ENCODE measurements around the gene DOK5. TPM values are rescaled to one million over a fixed set of nuclear protein-coding genes. Genes with fewer than 3 reads are reported as not detected.

Gene DOK5
- total and polyA plus RNA-seq, 2 donors (not counting 3 experiments of a cell fraction or from before 2014, with no cell fraction given) = 3.5 to 14.2 TPM

DNA sequence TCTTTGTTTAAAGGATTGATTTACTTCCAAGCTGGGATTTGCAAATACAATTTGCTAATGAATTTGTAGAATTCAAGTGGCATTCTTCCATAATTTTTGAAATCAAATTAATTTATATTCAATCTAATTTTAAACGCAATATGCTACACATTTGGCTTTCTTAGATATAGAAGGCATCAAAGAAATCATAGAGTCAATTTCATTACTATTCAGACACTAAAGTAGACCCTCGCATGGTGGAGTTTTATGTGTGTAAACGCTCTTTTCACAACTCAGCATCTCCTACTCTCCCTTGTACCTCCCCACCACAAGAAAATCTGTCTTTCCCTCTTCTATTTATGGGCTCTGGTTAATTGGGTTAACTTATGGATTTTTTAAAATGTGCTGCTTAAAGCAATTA is 144.3 kb downstream of the DOK5 start:
- Histone ChIP-seq H3K27ac (ENCODE audit: insufficient read depth, low read depth, low read length) (no peak overlapping the region), H3K9me1 (replicated peaks; ENCODE audit: control insufficient read depth, extremely low read depth, insufficient read depth, low read length) (no peaks in the 10 kb centered on the region), H3K9ac (replicated peaks; ENCODE audit: extremely low read depth, insufficient read depth, low read length) (no peak overlapping the region), H3K4me2 (ENCODE audit: insufficient read depth, low read length) (no peak overlapping the region), H4K20me1 (replicated peaks; ENCODE audit: control insufficient read depth, extremely low read depth, insufficient read depth, low read length) (no peaks in the 10 kb centered on the region), H3K27me3 (ENCODE audit: control insufficient read depth in 2 of 2, insufficient read depth in 2 of 2, low read length in 2 of 2) (no peaks in the 10 kb centered on the region), H3K36me3 (ENCODE audit: control insufficient read depth in 2 of 2, extremely low read depth in 1 of 2, insufficient read depth in 2 of 2, low read length in 2 of 2) (no peaks in the 10 kb centered on the region), H3K4me3 (replicated peaks in 1 of 3; ENCODE audit: insufficient read depth in 1 of 3, low read depth in 1 of 3, low read length in 3 of 3) (no peak overlapping the region), H2AFZ (ENCODE audit: low read depth, low read length) (no peak overlapping the region), H3K79me2 (ENCODE audit: control insufficient read depth, insufficient read depth, low read length) (no peaks in the 10 kb centered on the region), H3K4me1 (ENCODE audit: control insufficient read depth, extremely low read depth, insufficient read depth, low read length) (no peaks in the 10 kb centered on the region), H3K9me3 (replicated peaks; ENCODE audit: control insufficient read depth, insufficient read depth, low read length) (no peaks in the 10 kb centered on the region)
- no peak for TF ChIP-seq JUN (IDR thresholded peaks at IDR 0.05; ENCODE audit: borderline replicate concordance, insufficient read depth, insufficient read length, low read depth)
- no peak for TF ChIP-seq POLR2AphosphoS5 (IDR thresholded peaks at IDR 0.05; ENCODE audit: insufficient read depth, low read depth, low read length)
- no peak for TF ChIP-seq EZH2 (IDR thresholded peaks at IDR 0.05; ENCODE audit: borderline replicate concordance, low read depth, low read length, severe bottlenecking)
- TF ChIP-seq GATA2 (IDR thresholded peaks at IDR 0.05; ENCODE audit: insufficient read depth, insufficient read length, low read depth, low read length) = no peak
- no TSS peak for BruUV-seq (replicated peaks)
- POLR2A ChIA-PET = no interaction called here
- FAIRE-seq (no peak), DNase-seq (ENCODE audit: low read depth, low spot score) (no peak)
- dilution Hi-C loops (cut with MboI; ENCODE audit: extremely low pct_ligation_motif_present, low sequenced_read_pairs) = no loop called here
- intact Hi-C loops (cut with micrococcal nuclease) = no loop called here
- CTCF ChIA-PET = no interaction called here

DNA sequence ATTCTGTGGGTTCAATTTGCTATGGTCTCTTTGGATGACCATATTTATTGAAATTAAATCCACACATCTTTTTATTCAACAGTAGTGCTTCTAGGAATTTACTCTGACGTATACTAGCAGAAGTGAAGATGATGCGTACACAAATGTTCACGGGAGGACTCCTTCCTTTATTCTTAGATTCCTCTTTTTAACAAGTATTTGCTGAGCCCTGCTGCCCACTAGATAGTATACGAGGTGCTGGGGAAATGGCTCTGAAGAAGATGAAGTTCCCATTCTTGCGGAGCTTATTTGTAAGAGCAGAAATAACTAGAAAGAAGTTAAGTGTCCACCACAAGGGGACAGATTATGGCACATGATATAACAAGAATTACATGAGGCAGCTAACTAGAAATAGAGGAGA is 145.2 kb downstream of the DOK5 start:
- BruUV-seq (replicated peaks) = no TSS peak
- H4K20me1 ChIP-seq (replicated peaks; ENCODE audit: control insufficient read depth, extremely low read depth, insufficient read depth, low read length) = no peaks in the 10 kb centered on the region
- no peak for TF ChIP-seq GATA2 (IDR thresholded peaks at IDR 0.05; ENCODE audit: insufficient read depth, insufficient read length, low read depth, low read length)
- TF ChIP-seq, protein P1, sequence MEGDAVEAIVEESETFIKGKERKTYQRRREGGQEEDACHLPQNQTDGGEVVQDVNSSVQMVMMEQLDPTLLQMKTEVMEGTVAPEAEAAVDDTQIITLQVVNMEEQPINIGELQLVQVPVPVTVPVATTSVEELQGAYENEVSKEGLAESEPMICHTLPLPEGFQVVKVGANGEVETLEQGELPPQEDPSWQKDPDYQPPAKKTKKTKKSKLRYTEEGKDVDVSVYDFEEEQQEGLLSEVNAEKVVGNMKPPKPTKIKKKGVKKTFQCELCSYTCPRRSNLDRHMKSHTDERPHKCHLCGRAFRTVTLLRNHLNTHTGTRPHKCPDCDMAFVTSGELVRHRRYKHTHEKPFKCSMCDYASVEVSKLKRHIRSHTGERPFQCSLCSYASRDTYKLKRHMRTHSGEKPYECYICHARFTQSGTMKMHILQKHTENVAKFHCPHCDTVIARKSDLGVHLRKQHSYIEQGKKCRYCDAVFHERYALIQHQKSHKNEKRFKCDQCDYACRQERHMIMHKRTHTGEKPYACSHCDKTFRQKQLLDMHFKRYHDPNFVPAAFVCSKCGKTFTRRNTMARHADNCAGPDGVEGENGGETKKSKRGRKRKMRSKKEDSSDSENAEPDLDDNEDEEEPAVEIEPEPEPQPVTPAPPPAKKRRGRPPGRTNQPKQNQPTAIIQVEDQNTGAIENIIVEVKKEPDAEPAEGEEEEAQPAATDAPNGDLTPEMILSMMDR (IDR thresholded peaks at IDR 0.05; ENCODE audit: extremely low read depth in 1 of 2, insufficient read depth in 1 of 2, low read depth in 1 of 2, low read length in 2 of 2) = no peak
- TF ChIP-seq POLR2A (IDR thresholded peaks at IDR 0.05; ENCODE audit: low read depth, low read length) = no peak
- TF ChIP-seq FOS (IDR thresholded peaks at IDR 0.05; ENCODE audit: borderline replicate concordance, insufficient read depth, low read length) = no peak
- TF ChIP-seq POLR2AphosphoS5 (IDR thresholded peaks at IDR 0.05; ENCODE audit: insufficient read depth, low read depth, low read length) = no peak
- TF ChIP-seq, protein P2, sequence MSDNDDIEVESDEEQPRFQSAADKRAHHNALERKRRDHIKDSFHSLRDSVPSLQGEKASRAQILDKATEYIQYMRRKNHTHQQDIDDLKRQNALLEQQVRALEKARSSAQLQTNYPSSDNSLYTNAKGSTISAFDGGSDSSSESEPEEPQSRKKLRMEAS (IDR thresholded peaks at IDR 0.05; ENCODE audit: insufficient read depth, insufficient read length) = no peak
- TF ChIP-seq MYC (IDR thresholded peaks at IDR 0.05; ENCODE audit: low read depth, low read length) = no peak
- TF ChIP-seq JUN (IDR thresholded peaks at IDR 0.05; ENCODE audit: borderline replicate concordance, insufficient read depth, insufficient read length, low read depth) = no peak
- TF ChIP-seq EZH2 (IDR thresholded peaks at IDR 0.05; ENCODE audit: borderline replicate concordance, low read depth, low read length, severe bottlenecking) = no peak
- H3K4me1 ChIP-seq (ENCODE audit: control insufficient read depth, extremely low read depth, insufficient read depth, low read length) = no peaks in the 10 kb centered on the region
- no peaks in the 10 kb centered on the region for H3K79me2 ChIP-seq (ENCODE audit: control insufficient read depth, insufficient read depth, low read length)
- DNase-seq (ENCODE audit: low read depth, low spot score) = no peak
- H2AFZ ChIP-seq (ENCODE audit: low read depth, low read length) = no peak overlapping the region
- no peak overlapping the region for H3K27ac ChIP-seq (ENCODE audit: insufficient read depth, low read depth, low read length)
- ChIA-PET POLR2A (no interaction called here), CTCF (interaction anchor here (0.6 kb wide), 1 partner anchor 22 kb away, joined by 3 read pairs; no protein-coding TSS in a partner anchor)
- H3K36me3 ChIP-seq (ENCODE audit: control insufficient read depth in 2 of 2, extremely low read depth in 1 of 2, insufficient read depth in 2 of 2, low read length in 2 of 2) = no peaks in the 10 kb centered on the region
- dilution Hi-C loops (cut with MboI; ENCODE audit: extremely low pct_ligation_motif_present, low sequenced_read_pairs) (no loop called here), intact Hi-C loops (cut with micrococcal nuclease) (no loop called here)
- H3K4me3 ChIP-seq (replicated peaks in 1 of 3; ENCODE audit: insufficient read depth in 1 of 3, low read depth in 1 of 3, low read length in 3 of 3) = no peak overlapping the region
- H3K27me3 ChIP-seq (ENCODE audit: control insufficient read depth in 2 of 2, insufficient read depth in 2 of 2, low read length in 2 of 2) = no peaks in the 10 kb centered on the region
- H3K9ac ChIP-seq (replicated peaks; ENCODE audit: extremely low read depth, insufficient read depth, low read length) = no peak overlapping the region
- H3K9me3 ChIP-seq (replicated peaks; ENCODE audit: control insufficient read depth, insufficient read depth, low read length) = no peaks in the 10 kb centered on the region
- no peak for FAIRE-seq
- H3K9me1 ChIP-seq (replicated peaks; ENCODE audit: control insufficient read depth, extremely low read depth, insufficient read depth, low read length) = no peaks in the 10 kb centered on the region
- H3K4me2 ChIP-seq (ENCODE audit: insufficient read depth, low read length) = no peak overlapping the region
